Measurements from ENCODE around the gene TMEM98. TPM values are rescaled to one million over a fixed set of nuclear protein-coding genes. Genes with fewer than 3 reads are reported as not detected.

Gene TMEM98
- 1 to 10 TPM; 1.7 to 8.0 (median 6.7) TPM for total RNA-seq

- Histone ChIP-seq H3K27ac (no peak within 1 kb of the TSS), H3K36me3 (no peaks in the 10 kb centered on the region), H3K4me1 (peaks cover 0 to 5% of the 10 kb centered on the region in 2 donors), H3K27me3 (peaks cover 24 to 44% (median 25%) of the 10 kb centered on the region in 3 donors), H3K4me3 (peak within 1 kb of the TSS; percentile 50 to 61 (median 50)), H3K9me3 (no peaks in the 10 kb centered on the region)
- ATAC-seq, result peak; percentile 27 to 30
- no peak for TF ChIP-seq POLR2A (IDR thresholded peaks at IDR 0.05)
- intact Hi-C loops (cut with DNase I; ENCODE audit: low total_unique reads) (no loop called here), in situ Hi-C loops (cut with MboI; ENCODE audit: low sequenced_read_pairs in 4 of 4) (no loop called here)
- no peak for DNase-seq
Observed at GRCh38 chr17:32927724-32928585, at the start of gene TMEM98. Gene TMEM98, plus strand, starts transcription at chr17:32928153. Its CDS starts 3,376 bp downstream, at chr17:32931529.

- Histone ChIP-seq H3K27ac (no peak overlapping the region), H3K4me1 (no peaks in the 10 kb centered on the region), H3K36me3 (no peaks in the 10 kb centered on the region), H3K4me3 (no peak overlapping the region), H3K9me3 (no peaks in the 10 kb centered on the region), H3K27me3 (peaks cover 0 to 3% (median 0%) of the 10 kb centered on the region in 3 donors)
- intact Hi-C loops (cut with DNase I; ENCODE audit: low total_unique reads) (loop anchor here (5.0 kb wide), 2 partner anchors 51 to 381 kb away; no protein-coding TSS in a partner anchor), in situ Hi-C loops (cut with MboI; ENCODE audit: low sequenced_read_pairs in 4 of 4) (loop anchor here in 2 of 4 donors (10.0 to 25.0 kb wide), 2 partner anchors 93 to 391 kb away; partner anchors contain the start of gene CDK5R1 (in 1 of the 2))
- ATAC-seq (no peak), DNase-seq (peak in 1 of 2 donors; percentile 66)
- TF ChIP-seq CTCF (IDR thresholded peaks at IDR 0.05 in 4 of 5, conservative IDR thresholded peaks at IDR 0.05 in 1 of 5), result no peak
- no peak for TF ChIP-seq POLR2A (IDR thresholded peaks at IDR 0.05)
Observed at GRCh38 chr17:32878211-32878610, 49.7 kb upstream of the TMEM98 start.

- in situ Hi-C loops (cut with MboI; ENCODE audit: low sequenced_read_pairs in 4 of 4) (loop anchor here in 2 of 4 donors (10.0 to 25.0 kb wide), 2 partner anchors 94 to 392 kb away; partner anchors contain the start of gene CDK5R1 (in 1 of the 2)), intact Hi-C loops (cut with DNase I; ENCODE audit: low total_unique reads) (loop anchor here (5.0 kb wide), 2 partner anchors 52 to 382 kb away; no protein-coding TSS in a partner anchor)
- Histone ChIP-seq H3K27ac (no peak overlapping the region), H3K4me1 (no peaks in the 10 kb centered on the region), H3K36me3 (no peaks in the 10 kb centered on the region), H3K27me3 (peaks cover 0 to 3% (median 0%) of the 10 kb centered on the region in 3 donors), H3K4me3 (no peak overlapping the region), H3K9me3 (no peaks in the 10 kb centered on the region)
- ATAC-seq, result no peak
- DNase-seq, result no peak
- no peak for TF ChIP-seq POLR2A (IDR thresholded peaks at IDR 0.05)
- no peak for TF ChIP-seq CTCF (IDR thresholded peaks at IDR 0.05 in 4 of 5, conservative IDR thresholded peaks at IDR 0.05 in 1 of 5)
Observed at GRCh38 chr17:32879134-32879533, 48.8 kb upstream of the TMEM98 start.

GRCh38 chr17:32880671-32881453 is 47.1 kb upstream of the TMEM98 start:
- H3K36me3 ChIP-seq, result no peaks in the 10 kb centered on the region
- H3K27ac ChIP-seq, result no peak overlapping the region
- no peak for TF ChIP-seq POLR2A (IDR thresholded peaks at IDR 0.05)
- TF ChIP-seq CTCF (IDR thresholded peaks at IDR 0.05 in 4 of 5, conservative IDR thresholded peaks at IDR 0.05 in 1 of 5), result no peak
- no peak for ATAC-seq
- no peaks in the 10 kb centered on the region for H3K9me3 ChIP-seq
- DNase-seq, result no peak
- in situ Hi-C loops (cut with MboI; ENCODE audit: low sequenced_read_pairs in 4 of 4) (loop anchor here in 2 of 4 donors (5.0 to 25.0 kb wide), 2 partner anchors 99 to 394 kb away; partner anchors contain the start of gene CDK5R1 (in 1 of the 2)), intact Hi-C loops (cut with DNase I; ENCODE audit: low total_unique reads) (no loop called here)
- H3K4me3 ChIP-seq, result no peak overlapping the region
- peaks cover 0 to 3% (median 0%) of the 10 kb centered on the region in 3 donors for H3K27me3 ChIP-seq
- no peaks in the 10 kb centered on the region for H3K4me1 ChIP-seq

Measured in gastrocnemius medialis (tissue), 4 donors.